Measurements from ENCODE around the gene SLC35A1.

SLC35A1 gene

GRCh38 chr6:87541744-87542143 lies 69.0 kb downstream of the SLC35A1 start:
- DNase-seq (ENCODE audit: insufficient read length, low spot score) = no peak
- FAIRE-seq = no peak
- TF ChIP-seq SPI1 (IDR thresholded peaks at IDR 0.05; ENCODE audit: low read depth, low read length) = no peak
- no peak for TF ChIP-seq POLR2AphosphoS5 (IDR thresholded peaks at IDR 0.05; ENCODE audit: low read depth, low read length)
- TF ChIP-seq TAF1 (IDR thresholded peaks at IDR 0.05; ENCODE audit: low read depth, low read length) = no peak
- TF ChIP-seq PAX5 (IDR thresholded peaks at IDR 0.05; ENCODE audit: insufficient read depth, low read length, severe bottlenecking) = no peak
- TF ChIP-seq POLR2A (IDR thresholded peaks at IDR 0.05; ENCODE audit: low read depth, low read length) = no peak
- TF ChIP-seq POU2F2 (IDR thresholded peaks at IDR 0.05; ENCODE audit: low read depth, low read length) = no peak

GRCh38 chr6:87543696-87544473 lies 71.1 kb downstream of the SLC35A1 start:
- no peak for TF ChIP-seq TAF1 (IDR thresholded peaks at IDR 0.05; ENCODE audit: low read depth, low read length)
- TF ChIP-seq POU2F2 (IDR thresholded peaks at IDR 0.05; ENCODE audit: low read depth, low read length) = no peak
- no peak for TF ChIP-seq PAX5 (IDR thresholded peaks at IDR 0.05; ENCODE audit: insufficient read depth, low read length, severe bottlenecking)
- TF ChIP-seq SPI1 (IDR thresholded peaks at IDR 0.05; ENCODE audit: low read depth, low read length) = no peak
- no peak for TF ChIP-seq POLR2AphosphoS5 (IDR thresholded peaks at IDR 0.05; ENCODE audit: low read depth, low read length)
- no peak for TF ChIP-seq POLR2A (IDR thresholded peaks at IDR 0.05; ENCODE audit: low read depth, low read length)
- FAIRE-seq (peak; percentile 31), DNase-seq (ENCODE audit: insufficient read length, low spot score) (no peak)

GRCh38 chr6:87544474-87544735 lies 71.6 kb downstream of the SLC35A1 start:
- FAIRE-seq = no peak
- DNase-seq (ENCODE audit: insufficient read length, low spot score) = no peak
- TF ChIP-seq POLR2AphosphoS5 (IDR thresholded peaks at IDR 0.05; ENCODE audit: low read depth, low read length) = no peak
- no peak for TF ChIP-seq POU2F2 (IDR thresholded peaks at IDR 0.05; ENCODE audit: low read depth, low read length)
- TF ChIP-seq TAF1 (IDR thresholded peaks at IDR 0.05; ENCODE audit: low read depth, low read length) = no peak
- TF ChIP-seq PAX5 (IDR thresholded peaks at IDR 0.05; ENCODE audit: insufficient read depth, low read length, severe bottlenecking) = no peak
- no peak for TF ChIP-seq SPI1 (IDR thresholded peaks at IDR 0.05; ENCODE audit: low read depth, low read length)
- no peak for TF ChIP-seq POLR2A (IDR thresholded peaks at IDR 0.05; ENCODE audit: low read depth, low read length)

- FAIRE-seq = peak; percentile 55
- DNase-seq (ENCODE audit: insufficient read length, low spot score) = no peak
- TF ChIP-seq TAF1 (IDR thresholded peaks at IDR 0.05; ENCODE audit: low read depth, low read length) (no peak), POLR2AphosphoS5 (IDR thresholded peaks at IDR 0.05; ENCODE audit: low read depth, low read length) (no peak), POU2F2 (IDR thresholded peaks at IDR 0.05; ENCODE audit: low read depth, low read length) (no peak), SPI1 (IDR thresholded peaks at IDR 0.05; ENCODE audit: low read depth, low read length) (no peak), POLR2A (IDR thresholded peaks at IDR 0.05; ENCODE audit: low read depth, low read length) (no peak), PAX5 (IDR thresholded peaks at IDR 0.05; ENCODE audit: insufficient read depth, low read length, severe bottlenecking) (no peak)
Observed at GRCh38 chr6:87551799-87552198, 79.0 kb downstream of the SLC35A1 start.

GRCh38 chr6:87553159-87553765 lies 80.5 kb downstream of the SLC35A1 start:
- FAIRE-seq (no peak), DNase-seq (ENCODE audit: insufficient read length, low spot score) (no peak)
- TF ChIP-seq SPI1 (IDR thresholded peaks at IDR 0.05; ENCODE audit: low read depth, low read length) (no peak), POU2F2 (IDR thresholded peaks at IDR 0.05; ENCODE audit: low read depth, low read length) (no peak), TAF1 (IDR thresholded peaks at IDR 0.05; ENCODE audit: low read depth, low read length) (no peak), POLR2AphosphoS5 (IDR thresholded peaks at IDR 0.05; ENCODE audit: low read depth, low read length) (no peak), POLR2A (IDR thresholded peaks at IDR 0.05; ENCODE audit: low read depth, low read length) (no peak), PAX5 (IDR thresholded peaks at IDR 0.05; ENCODE audit: insufficient read depth, low read length, severe bottlenecking) (no peak)

GRCh38 chr6:87555506-87555905 lies 82.7 kb downstream of the SLC35A1 start:
- DNase-seq (ENCODE audit: insufficient read length, low spot score) = no peak
- FAIRE-seq = no peak
- TF ChIP-seq POLR2A (IDR thresholded peaks at IDR 0.05; ENCODE audit: low read depth, low read length) = no peak
- no peak for TF ChIP-seq POU2F2 (IDR thresholded peaks at IDR 0.05; ENCODE audit: low read depth, low read length)
- TF ChIP-seq PAX5 (IDR thresholded peaks at IDR 0.05; ENCODE audit: insufficient read depth, low read length, severe bottlenecking) = no peak
- TF ChIP-seq POLR2AphosphoS5 (IDR thresholded peaks at IDR 0.05; ENCODE audit: low read depth, low read length) = no peak
- TF ChIP-seq SPI1 (IDR thresholded peaks at IDR 0.05; ENCODE audit: low read depth, low read length) = no peak
- TF ChIP-seq TAF1 (IDR thresholded peaks at IDR 0.05; ENCODE audit: low read depth, low read length) = no peak

- FAIRE-seq (no peak), DNase-seq (ENCODE audit: insufficient read length, low spot score) (no peak)
- no peak for TF ChIP-seq TAF1 (IDR thresholded peaks at IDR 0.05; ENCODE audit: low read depth, low read length)
- TF ChIP-seq POLR2AphosphoS5 (IDR thresholded peaks at IDR 0.05; ENCODE audit: low read depth, low read length) = no peak
- no peak for TF ChIP-seq POLR2A (IDR thresholded peaks at IDR 0.05; ENCODE audit: low read depth, low read length)
- TF ChIP-seq POU2F2 (IDR thresholded peaks at IDR 0.05; ENCODE audit: low read depth, low read length) = no peak
- TF ChIP-seq SPI1 (IDR thresholded peaks at IDR 0.05; ENCODE audit: low read depth, low read length) = no peak
- TF ChIP-seq PAX5 (IDR thresholded peaks at IDR 0.05; ENCODE audit: insufficient read depth, low read length, severe bottlenecking) = no peak
Observed at GRCh38 chr6:87558446-87558845, 85.7 kb downstream of the SLC35A1 start.

GRCh38 chr6:87561017-87561416 lies 88.2 kb downstream of the SLC35A1 start:
- no peak for TF ChIP-seq POLR2A (IDR thresholded peaks at IDR 0.05; ENCODE audit: low read depth, low read length)
- TF ChIP-seq POU2F2 (IDR thresholded peaks at IDR 0.05; ENCODE audit: low read depth, low read length) = no peak
- TF ChIP-seq TAF1 (IDR thresholded peaks at IDR 0.05; ENCODE audit: low read depth, low read length) = no peak
- TF ChIP-seq POLR2AphosphoS5 (IDR thresholded peaks at IDR 0.05; ENCODE audit: low read depth, low read length) = no peak
- no peak for TF ChIP-seq SPI1 (IDR thresholded peaks at IDR 0.05; ENCODE audit: low read depth, low read length)
- TF ChIP-seq PAX5 (IDR thresholded peaks at IDR 0.05; ENCODE audit: insufficient read depth, low read length, severe bottlenecking) = no peak
- DNase-seq (ENCODE audit: insufficient read length, low spot score) (no peak), FAIRE-seq (no peak)
